SK-N-SH (cell line): Measurements from ENCODE around the gene NRGN. TPM values are rescaled to one million over a fixed set of nuclear protein-coding genes. Genes with fewer than 3 reads are reported as not detected.

Source experiments
- CTCF ChIA-PET: fragments of 300-600, 350-600 bp; formaldehyde crosslinking; extraction: SDS; loops from one replicate; lab custom pipeline; 2021; lab: Yijun Ruan, JAX
- POLR2A ChIA-PET: fragments of 350-600 bp; sonication (Branson Sonifier 250); formaldehyde crosslinking; extraction: SDS; loops from one replicate; lab custom pipeline; 2020; ENCODE audit warnings: antibody characterized with exemption, inconsistent platforms; lab: Yijun Ruan, JAX
- DNase-seq: peaks from one replicate; pipeline ENCODE4 v3.0.0; 2012
- H2AFZ ChIP-seq: fragments of 200-600 bp; sonication (generic); 2 replicates; pipeline ENCODE4 v1.8.1; 2016; ENCODE audit warnings: antibody characterized with exemption, mild to moderate bottlenecking, low read depth
- H3F3A ChIP-seq: fragments of 200-600 bp; sonication (generic); replicated peaks from 2 replicates; pipeline ENCODE3; 2016; ENCODE audit warnings: antibody characterized with exemption, mild to moderate bottlenecking; ENCODE audit not compliant: insufficient read depth
- H3K27ac ChIP-seq, 2 experiments: fragments of 200-500 bp in 1 of 2; fragments of 200-600 bp in 1 of 2; sonication (Bioruptor generic) in 1 of 2; sonication (generic), shearing (Covaris generic) in 1 of 2; 2 replicates each; pipeline versions ENCODE4 v1.5.1 to v1.6.1; 2014 to 2016; ENCODE audit warnings: low read depth in 2 of 2, inconsistent platforms in 1 of 2, low read length in 1 of 2, mild to moderate bottlenecking in 1 of 2, mixed read lengths in 1 of 2
- H3K27me3 ChIP-seq: fragments of 200-600 bp; sonication (generic), shearing (Covaris generic); 2 replicates; pipeline ENCODE4 v1.6.1; 2016; ENCODE audit warnings: mixed run types; ENCODE audit not compliant: insufficient read depth
- H3K36me3 ChIP-seq, 2 experiments: fragments of 200-500 bp in 1 of 2; fragments of 200-600 bp in 1 of 2; sonication (Bioruptor generic) in 1 of 2; sonication (generic) in 1 of 2; replicated peaks in 1 of 2; 2 replicates each; pipeline versions ENCODE3 to v1.5.1; 2014 to 2016; ENCODE audit warnings: low read length in 1 of 2, mild to moderate bottlenecking in 1 of 2; ENCODE audit not compliant: insufficient read depth in 2 of 2, control insufficient read depth in 1 of 2
- H3K4me1 ChIP-seq, 2 experiments: fragments of 200-500 bp in 1 of 2; fragments of 200-600 bp in 1 of 2; sonication (Bioruptor generic) in 1 of 2; sonication (generic), shearing (Covaris generic) in 1 of 2; 2 replicates each; pipeline versions ENCODE4 v1.5.1 to v1.6.1; 2014 to 2016; ENCODE audit warnings: low read depth in 1 of 2, low read length in 1 of 2, mixed run types in 1 of 2; ENCODE audit not compliant: insufficient read depth in 2 of 2, control insufficient read depth in 1 of 2
- H3K4me2 ChIP-seq: fragments of 200-600 bp; sonication (generic), shearing (Covaris generic); 2 replicates; pipeline ENCODE4 v1.6.1; 2017; ENCODE audit warnings: mixed run types
- H3K4me3 ChIP-seq, 2 experiments: fragments of 200-500 bp in 1 of 2; fragments of 200-600 bp in 1 of 2; sonication (Bioruptor generic) in 1 of 2; sonication (generic), shearing (Covaris generic) in 1 of 2; 2 replicates each; pipeline versions ENCODE4 v1.5.1 to v1.8.1; 2014 to 2016; ENCODE audit warnings: low read depth in 2 of 2, inconsistent platforms in 1 of 2, low read length in 1 of 2, mild to moderate bottlenecking in 1 of 2, mixed read lengths in 1 of 2, moderate library complexity in 1 of 2
- H3K79me2 ChIP-seq: fragments of 200-600 bp; sonication (generic); 2 replicates; pipeline ENCODE4 v1.8.1; 2017; ENCODE audit warnings: mild to moderate bottlenecking; ENCODE audit not compliant: insufficient read depth
- H3K9ac ChIP-seq: fragments of 200-600 bp; sonication (generic); 2 replicates; pipeline ENCODE4 v1.6.1; 2017; ENCODE audit warnings: mixed run types
- H3K9me2 ChIP-seq: fragments of 200-600 bp; sonication (generic); 2 replicates; pipeline ENCODE4 v1.6.1; 2017; ENCODE audit warnings: mixed run types
- H3K9me3 ChIP-seq: fragments of 200-600 bp; sonication (generic); 2 replicates; pipeline ENCODE4 v1.6.1; 2017; ENCODE audit warnings: mixed run types, mild to moderate bottlenecking, moderate library complexity
- H4K20me1 ChIP-seq: fragments of 200-600 bp; sonication (generic); 2 replicates; pipeline ENCODE4 v1.6.1; 2017; ENCODE audit warnings: mild to moderate bottlenecking, mixed run types; ENCODE audit not compliant: insufficient read depth
- CHD2 ChIP-seq: fragments of 150-350 bp; IDR thresholded peaks from 2 replicates; pipeline ENCODE4 v1.6.1; 2018; ENCODE audit warnings: low read length; ENCODE audit not compliant: partially characterized antibody
- ELF1 ChIP-seq: IDR thresholded peaks from 2 replicates; pipeline ENCODE4 v1.4.0; 2012
- EZH2phosphoT487 ChIP-seq: fragments of 200-600 bp; sonication (generic); IDR thresholded peaks from 2 replicates; pipeline ENCODE4 v1.6.1; 2017; ENCODE audit warnings: low read depth, mixed run types, mild to moderate bottlenecking, antibody characterized with exemption, moderate library complexity, borderline replicate concordance
- FOSL2 ChIP-seq: IDR thresholded peaks from 2 replicates; pipeline ENCODE4 v1.4.0; 2012; ENCODE audit warnings: low read depth, mild to moderate bottlenecking, moderate library complexity, borderline replicate concordance
- GABPA ChIP-seq: IDR thresholded peaks from 2 replicates; pipeline ENCODE4 v1.4.0; 2012; ENCODE audit warnings: low read depth, mild to moderate bottlenecking
- GATA2 ChIP-seq: sonication (generic); formaldehyde crosslinking; IDR thresholded peaks from 2 replicates; pipeline ENCODE4 v1.5.0; 2020; ENCODE audit warnings: mild to moderate bottlenecking, missing genetic modification reagents
- IRF3 ChIP-seq: fragments of 150-350 bp; IDR thresholded peaks from 2 replicates; pipeline ENCODE4 v1.6.1; 2016; ENCODE audit warnings: mild to moderate bottlenecking, low read depth, low read length
- MEF2A ChIP-seq: IDR thresholded peaks from 2 replicates; pipeline ENCODE4 v1.4.0; 2012; ENCODE audit warnings: low read depth, borderline replicate concordance
- MXI1 ChIP-seq: IDR thresholded peaks from 2 replicates; pipeline ENCODE4 v1.6.1; 2012; ENCODE audit warnings: mild to moderate bottlenecking, low read depth, low read length, improper control_type of control experiment
- NRF1 ChIP-seq: IDR thresholded peaks from 2 replicates; pipeline ENCODE4 v1.6.1; 2012; ENCODE audit warnings: low read depth, mild to moderate bottlenecking, low read length
- POLR2AphosphoS5 ChIP-seq: IDR thresholded peaks from 2 replicates; pipeline ENCODE4 v1.6.1; 2012; ENCODE audit warnings: low read depth, low read length
- RCOR1 ChIP-seq: fragments of 150-350 bp; IDR thresholded peaks from 2 replicates; pipeline ENCODE4 v1.6.1; 2017; ENCODE audit warnings: antibody characterized with exemption, low read length
- SIN3A ChIP-seq: IDR thresholded peaks from 2 replicates; pipeline ENCODE4 v1.6.1; 2012; ENCODE audit warnings: low read depth, mild to moderate bottlenecking, low read length, moderate library complexity, borderline replicate concordance
- TAF1 ChIP-seq: IDR thresholded peaks from 2 replicates; pipeline ENCODE4 v1.6.1; 2012; ENCODE audit warnings: low read depth, mild to moderate bottlenecking, low read length, moderate library complexity, borderline replicate concordance
- TCF12 ChIP-seq: IDR thresholded peaks from 2 replicates; pipeline ENCODE4 v1.4.0; 2012
- USF2 ChIP-seq: fragments of 150-350 bp; IDR thresholded peaks from 2 replicates; pipeline ENCODE4 v1.6.1; 2017; ENCODE audit warnings: antibody characterized with exemption, low read length, low read depth, borderline replicate concordance
- YY1 ChIP-seq: IDR thresholded peaks from 2 replicates; pipeline ENCODE4 v1.4.0; 2012; ENCODE audit warnings: low read depth, mild to moderate bottlenecking
- WGBS: methylation state at CpG from one replicate; pipeline ENCODE4 v1.1.6; 2017; ENCODE audit warnings: low lambda C conversion rate; 5-methylcytosine and 5-hydroxymethylcytosine counted together
- polyA plus RNA-seq, 3 experiments: library from polyadenylated mRNA; depleted of rRNA; stranded (reverse); fragments of >200 nt; gene quantifications; 2 replicates each; pipeline ENCODE4 v1.2.3, GENCODE V29; 2012
- TF ChIP-seq, protein P1 (sequence below): IDR thresholded peaks from 2 replicates; pipeline ENCODE4 v1.6.1; 2012; ENCODE audit warnings: mild to moderate bottlenecking, low read depth, low read length, moderate library complexity
- TF ChIP-seq, protein P2 (sequence below): IDR thresholded peaks from 2 replicates; pipeline ENCODE4 v1.4.0; 2012; ENCODE audit warnings: low read depth, borderline replicate concordance
- TF ChIP-seq, protein P3 (sequence below): fragments of 200-600 bp; sonication (generic); IDR thresholded peaks from 2 replicates; pipeline ENCODE4 v1.6.1; 2017; ENCODE audit warnings: antibody characterized with exemption, mild to moderate bottlenecking, moderate library complexity
- TF ChIP-seq, protein P4 (sequence below): IDR thresholded peaks from 2 replicates; pipeline ENCODE4 v1.4.0; 2012; ENCODE audit warnings: low read depth
- TF ChIP-seq, protein P5 (sequence below): IDR thresholded peaks from 2 replicates; pipeline ENCODE4 v1.4.0; 2012; ENCODE audit warnings: low read depth, borderline replicate concordance

Gene NRGN
- polyA plus RNA-seq, 1 of the 3 experiments (the other 2 are of a cell fraction): 6.8 TPM

DNA sequence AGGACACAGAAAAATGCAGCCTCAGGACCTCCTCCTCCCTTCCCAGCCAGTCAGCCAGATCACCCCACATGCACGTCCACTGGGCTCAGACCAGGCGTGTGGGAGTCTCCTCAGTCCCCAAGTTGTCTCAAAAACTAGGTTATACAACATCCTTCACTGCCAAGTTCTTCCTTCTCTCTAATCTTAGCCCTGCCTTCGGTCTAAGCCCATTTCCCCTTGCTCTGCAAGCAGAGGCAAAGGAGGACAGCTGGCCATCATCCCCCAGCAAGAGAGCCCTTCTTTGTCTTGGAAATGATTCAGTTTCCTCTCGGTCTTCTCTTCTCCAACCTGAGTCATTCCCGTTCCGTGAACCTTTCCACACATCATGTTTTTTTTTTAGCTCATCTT is 14.0 kb upstream of the NRGN start (continued):
- TF ChIP-seq MEF2A: no peak
- peak; percentile 41 for TF ChIP-seq TCF12
- TF ChIP-seq, protein P1, sequence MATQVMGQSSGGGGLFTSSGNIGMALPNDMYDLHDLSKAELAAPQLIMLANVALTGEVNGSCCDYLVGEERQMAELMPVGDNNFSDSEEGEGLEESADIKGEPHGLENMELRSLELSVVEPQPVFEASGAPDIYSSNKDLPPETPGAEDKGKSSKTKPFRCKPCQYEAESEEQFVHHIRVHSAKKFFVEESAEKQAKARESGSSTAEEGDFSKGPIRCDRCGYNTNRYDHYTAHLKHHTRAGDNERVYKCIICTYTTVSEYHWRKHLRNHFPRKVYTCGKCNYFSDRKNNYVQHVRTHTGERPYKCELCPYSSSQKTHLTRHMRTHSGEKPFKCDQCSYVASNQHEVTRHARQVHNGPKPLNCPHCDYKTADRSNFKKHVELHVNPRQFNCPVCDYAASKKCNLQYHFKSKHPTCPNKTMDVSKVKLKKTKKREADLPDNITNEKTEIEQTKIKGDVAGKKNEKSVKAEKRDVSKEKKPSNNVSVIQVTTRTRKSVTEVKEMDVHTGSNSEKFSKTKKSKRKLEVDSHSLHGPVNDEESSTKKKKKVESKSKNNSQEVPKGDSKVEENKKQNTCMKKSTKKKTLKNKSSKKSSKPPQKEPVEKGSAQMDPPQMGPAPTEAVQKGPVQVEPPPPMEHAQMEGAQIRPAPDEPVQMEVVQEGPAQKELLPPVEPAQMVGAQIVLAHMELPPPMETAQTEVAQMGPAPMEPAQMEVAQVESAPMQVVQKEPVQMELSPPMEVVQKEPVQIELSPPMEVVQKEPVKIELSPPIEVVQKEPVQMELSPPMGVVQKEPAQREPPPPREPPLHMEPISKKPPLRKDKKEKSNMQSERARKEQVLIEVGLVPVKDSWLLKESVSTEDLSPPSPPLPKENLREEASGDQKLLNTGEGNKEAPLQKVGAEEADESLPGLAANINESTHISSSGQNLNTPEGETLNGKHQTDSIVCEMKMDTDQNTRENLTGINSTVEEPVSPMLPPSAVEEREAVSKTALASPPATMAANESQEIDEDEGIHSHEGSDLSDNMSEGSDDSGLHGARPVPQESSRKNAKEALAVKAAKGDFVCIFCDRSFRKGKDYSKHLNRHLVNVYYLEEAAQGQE: no peak
- TF ChIP-seq MXI1: no peak
- TF ChIP-seq TAF1: no peak
- TF ChIP-seq FOSL2: peak; percentile 56; the same call in 1 of the 2 replicates
- no peak for TF ChIP-seq IRF3
- no peak for TF ChIP-seq ELF1
- no peak for TF ChIP-seq YY1
- TF ChIP-seq, protein P2, sequence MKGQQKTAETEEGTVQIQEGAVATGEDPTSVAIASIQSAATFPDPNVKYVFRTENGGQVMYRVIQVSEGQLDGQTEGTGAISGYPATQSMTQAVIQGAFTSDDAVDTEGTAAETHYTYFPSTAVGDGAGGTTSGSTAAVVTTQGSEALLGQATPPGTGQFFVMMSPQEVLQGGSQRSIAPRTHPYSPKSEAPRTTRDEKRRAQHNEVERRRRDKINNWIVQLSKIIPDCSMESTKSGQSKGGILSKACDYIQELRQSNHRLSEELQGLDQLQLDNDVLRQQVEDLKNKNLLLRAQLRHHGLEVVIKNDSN: no peak
- TF ChIP-seq POLR2AphosphoS5: no peak
- TF ChIP-seq, protein P3, sequence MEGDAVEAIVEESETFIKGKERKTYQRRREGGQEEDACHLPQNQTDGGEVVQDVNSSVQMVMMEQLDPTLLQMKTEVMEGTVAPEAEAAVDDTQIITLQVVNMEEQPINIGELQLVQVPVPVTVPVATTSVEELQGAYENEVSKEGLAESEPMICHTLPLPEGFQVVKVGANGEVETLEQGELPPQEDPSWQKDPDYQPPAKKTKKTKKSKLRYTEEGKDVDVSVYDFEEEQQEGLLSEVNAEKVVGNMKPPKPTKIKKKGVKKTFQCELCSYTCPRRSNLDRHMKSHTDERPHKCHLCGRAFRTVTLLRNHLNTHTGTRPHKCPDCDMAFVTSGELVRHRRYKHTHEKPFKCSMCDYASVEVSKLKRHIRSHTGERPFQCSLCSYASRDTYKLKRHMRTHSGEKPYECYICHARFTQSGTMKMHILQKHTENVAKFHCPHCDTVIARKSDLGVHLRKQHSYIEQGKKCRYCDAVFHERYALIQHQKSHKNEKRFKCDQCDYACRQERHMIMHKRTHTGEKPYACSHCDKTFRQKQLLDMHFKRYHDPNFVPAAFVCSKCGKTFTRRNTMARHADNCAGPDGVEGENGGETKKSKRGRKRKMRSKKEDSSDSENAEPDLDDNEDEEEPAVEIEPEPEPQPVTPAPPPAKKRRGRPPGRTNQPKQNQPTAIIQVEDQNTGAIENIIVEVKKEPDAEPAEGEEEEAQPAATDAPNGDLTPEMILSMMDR: no peak
- TF ChIP-seq GABPA: no peak

- Histone ChIP-seq H3K27ac (no peak overlapping the region), H3K79me2 (no peaks in the 10 kb centered on the region), H3K4me1 (peaks cover 5 to 22% of the 10 kb centered on the region in 2 experiments; a peak in 2 of 4 replicates), H3F3A (peaks cover 11% of the 10 kb centered on the region), H3K4me3 (no peak overlapping the region), H3K4me2 (no peak overlapping the region), H3K9me3 (no peaks in the 10 kb centered on the region), H2AFZ (no peak overlapping the region), H3K9ac (no peak overlapping the region), H4K20me1 (no peaks in the 10 kb centered on the region), H3K36me3 (no peaks in the 10 kb centered on the region), H3K27me3 (no peaks in the 10 kb centered on the region), H3K9me2 (no peaks in the 10 kb centered on the region)
- WGBS: 83% methylated on average over 4 of the region's 4 CpGs
- CTCF ChIA-PET: no interaction called here
- DNase-seq: no peak
- POLR2A ChIA-PET: no interaction called here
- TF ChIP-seq GATA2 (CRISPR knock-in tag) (no peak), ELF1 (no peak), CHD2 (no peak), GABPA (no peak), NRF1 (no peak), EZH2phosphoT487 (no peak), RCOR1 (no peak), SIN3A (no peak), USF2 (no peak), MEF2A (no peak), POLR2AphosphoS5 (no peak)
- TF ChIP-seq, protein P4, sequence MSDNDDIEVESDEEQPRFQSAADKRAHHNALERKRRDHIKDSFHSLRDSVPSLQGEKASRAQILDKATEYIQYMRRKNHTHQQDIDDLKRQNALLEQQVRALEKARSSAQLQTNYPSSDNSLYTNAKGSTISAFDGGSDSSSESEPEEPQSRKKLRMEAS: no peak
- TF ChIP-seq, protein P5, sequence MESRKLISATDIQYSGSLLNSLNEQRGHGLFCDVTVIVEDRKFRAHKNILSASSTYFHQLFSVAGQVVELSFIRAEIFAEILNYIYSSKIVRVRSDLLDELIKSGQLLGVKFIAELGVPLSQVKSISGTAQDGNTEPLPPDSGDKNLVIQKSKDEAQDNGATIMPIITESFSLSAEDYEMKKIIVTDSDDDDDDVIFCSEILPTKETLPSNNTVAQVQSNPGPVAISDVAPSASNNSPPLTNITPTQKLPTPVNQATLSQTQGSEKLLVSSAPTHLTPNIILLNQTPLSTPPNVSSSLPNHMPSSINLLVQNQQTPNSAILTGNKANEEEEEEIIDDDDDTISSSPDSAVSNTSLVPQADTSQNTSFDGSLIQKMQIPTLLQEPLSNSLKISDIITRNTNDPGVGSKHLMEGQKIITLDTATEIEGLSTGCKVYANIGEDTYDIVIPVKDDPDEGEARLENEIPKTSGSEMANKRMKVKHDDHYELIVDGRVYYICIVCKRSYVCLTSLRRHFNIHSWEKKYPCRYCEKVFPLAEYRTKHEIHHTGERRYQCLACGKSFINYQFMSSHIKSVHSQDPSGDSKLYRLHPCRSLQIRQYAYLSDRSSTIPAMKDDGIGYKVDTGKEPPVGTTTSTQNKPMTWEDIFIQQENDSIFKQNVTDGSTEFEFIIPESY: no peak
These were observed 12.3 kb upstream of the NRGN start for GRCh38 chr11:124727474-124727873.
